ENCODE data around the gene CBX1. TPM values are rescaled to one million over a fixed set of nuclear protein-coding genes. Genes with fewer than 3 reads are reported as not detected.

Gene CBX1
- total RNA-seq, 1 donor from 2014 or later, result 42.9 TPM

GRCh38 chr17:48027322-48027981 lies 73.8 kb downstream of the CBX1 start:
- DNase-seq (ENCODE audit: low read depth in 2 of 2), result no peak

GRCh38 chr17:48026502-48027321 lies 74.6 kb downstream of the CBX1 start:
- peak; percentile 85 to 90 for DNase-seq (ENCODE audit: low read depth in 2 of 2)

DNA sequence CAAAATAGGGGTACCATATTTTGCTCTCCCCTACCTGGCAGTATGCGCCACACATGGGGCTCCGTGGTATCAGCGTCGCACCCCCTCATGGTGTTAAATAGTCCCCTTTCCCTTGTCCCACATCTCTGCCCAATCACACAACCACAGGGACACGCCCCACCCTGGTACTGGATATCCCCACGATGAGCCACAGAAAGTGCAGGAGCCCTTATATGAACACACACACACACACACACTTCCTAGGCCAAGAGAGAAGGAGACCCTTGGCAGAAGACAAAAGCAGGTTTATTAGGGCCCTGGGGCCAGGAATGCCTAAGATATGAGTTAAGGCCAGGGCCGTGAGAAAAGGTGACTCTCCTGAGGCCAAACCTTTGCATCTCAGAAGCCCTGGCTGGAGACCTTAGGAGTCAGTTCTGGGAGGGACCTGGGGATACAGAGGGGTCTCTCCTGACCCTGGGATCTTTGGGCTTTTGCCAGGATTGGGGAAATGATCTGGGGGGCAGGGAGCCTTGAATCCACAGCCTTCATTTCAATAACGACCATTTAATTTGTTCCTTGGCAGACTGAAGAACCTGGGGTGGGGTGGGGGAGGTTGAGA lies 75.3 kb downstream of the CBX1 start:
- no peak for DNase-seq (ENCODE audit: low read depth in 2 of 2)

DNA sequence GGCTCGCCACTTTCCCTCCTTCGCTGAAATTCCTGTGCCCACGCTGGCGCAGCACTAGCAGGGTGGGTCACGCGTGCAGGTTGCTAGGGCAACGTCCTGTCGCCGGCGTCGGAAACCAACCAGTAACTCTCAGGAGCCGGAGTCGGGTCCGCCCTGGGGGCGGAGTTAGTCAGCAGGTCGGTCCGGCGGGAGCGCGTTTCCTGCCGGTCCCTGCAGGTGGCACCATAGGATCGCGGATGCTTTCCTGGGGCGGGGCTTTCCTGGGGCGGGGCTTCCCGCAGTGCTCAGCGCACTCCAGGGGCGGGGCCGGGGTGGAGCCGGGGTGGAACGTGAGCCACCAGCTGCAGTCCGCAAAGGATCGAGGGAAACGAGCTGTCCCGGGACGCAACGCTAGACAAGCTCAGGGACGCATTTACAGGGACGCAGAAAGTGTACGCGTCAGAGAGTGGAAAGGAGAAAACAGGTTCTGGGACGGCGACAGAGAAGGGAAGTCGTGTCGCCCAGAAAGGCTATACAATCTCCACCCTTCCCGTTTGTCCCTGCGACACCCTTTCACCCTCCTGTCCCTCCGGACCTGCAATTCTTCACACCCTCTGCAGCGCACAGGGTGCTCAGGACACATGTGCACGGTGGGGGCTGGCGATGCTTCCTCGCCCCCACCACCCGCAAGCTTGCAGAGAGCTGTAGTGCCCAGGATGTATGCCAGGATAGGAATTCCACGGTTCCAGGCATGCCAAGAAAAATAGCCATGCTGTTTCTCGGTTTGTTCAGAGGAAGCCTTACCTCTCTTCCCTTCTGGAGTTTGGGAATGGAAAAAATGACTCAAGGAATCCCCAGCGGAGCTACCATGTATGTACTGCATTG lies 76.0 kb downstream of the CBX1 start:
- peak; percentile 97 for DNase-seq (ENCODE audit: low read depth in 2 of 2)

- peak; percentile 8 to 14 for DNase-seq (ENCODE audit: low read depth in 2 of 2)
Measured at GRCh38 chr17:48024149-48025039, 76.9 kb downstream of the CBX1 start.

GRCh38 chr17:48023400-48024148 lies 77.7 kb downstream of the CBX1 start:
- DNase-seq (ENCODE audit: low read depth in 2 of 2), result peak; percentile 49 to 51

DNA sequence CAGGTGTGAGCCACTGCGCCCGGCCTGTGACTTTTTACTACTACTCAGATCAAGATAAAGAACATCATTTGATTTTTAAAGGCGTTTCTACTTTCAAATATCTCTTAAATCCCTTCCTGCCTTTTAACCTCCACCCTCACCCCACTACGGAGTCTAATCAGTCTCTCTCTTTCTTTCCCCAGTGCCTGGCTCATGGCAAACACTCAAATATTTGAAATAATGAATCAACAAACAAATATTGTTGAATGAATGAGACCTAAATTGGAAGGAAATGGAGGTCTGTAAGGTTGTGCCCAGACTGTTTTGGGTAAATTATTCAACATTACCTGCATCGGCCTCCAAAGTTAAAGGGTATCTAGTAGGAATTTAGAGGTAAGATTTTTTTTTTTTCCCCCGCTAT lies 78.4 kb downstream of the CBX1 start:
- no peak for DNase-seq (ENCODE audit: low read depth in 2 of 2)

- DNase-seq (ENCODE audit: low read depth in 2 of 2), result no peak
Measured at GRCh38 chr17:48021934-48022333, 79.3 kb downstream of the CBX1 start.

Other genes starting within 250 kb of the CBX1 start
- 0.87 and 1.8 TPM in 2 replicates for gene SP2, start 205.2 kb downstream of the CBX1 start, total RNA-seq
- 15.7 and 24.4 TPM in 2 replicates for gene PNPO, start 159.9 kb downstream of the CBX1 start, total RNA-seq
- not detected in 2 replicates for gene PRR15L, start 143.6 kb downstream of the CBX1 start, total RNA-seq
- gene CDK5RAP3, start 130.4 kb downstream of the CBX1 start, total RNA-seq, result 50.3 and 51.8 TPM in 2 replicates
- gene COPZ2, start 63.7 kb downstream of the CBX1 start, total RNA-seq, result 4.6 and 7.0 TPM in 2 replicates
- 72.6 and 93.5 TPM in 2 replicates for gene NFE2L1, start 53.1 kb downstream of the CBX1 start, total RNA-seq
- 10.7 and 13.5 TPM in 2 replicates for gene SNX11, start 6.3 kb upstream of the CBX1 start, total RNA-seq

All from lung microvascular endothelial cell (primary cell).